ENCODE data around the gene HOXA6. TPM values are rescaled to one million over a fixed set of nuclear protein-coding genes. Genes with fewer than 3 reads are reported as not detected.

HOXA6 gene
- polyA plus RNA-seq, 1 donor from 2014 or later: not detected

- Histone ChIP-seq H3K27ac (ENCODE audit: low read length) (no peak overlapping the region), H3K36me3 (ENCODE audit: insufficient read depth, low read length) (no peaks in the 10 kb centered on the region), H3K9me2 (ENCODE audit: insufficient read depth, low read length) (no peaks in the 10 kb centered on the region), H4K20me1 (ENCODE audit: insufficient read depth) (no peaks in the 10 kb centered on the region), H3F3A (ENCODE audit: insufficient read depth, low read length, poor library complexity, severe bottlenecking) (no peaks in the 10 kb centered on the region), H2AFZ (ENCODE audit: low read depth, low read length) (no peak overlapping the region), H3K9ac (ENCODE audit: low read length) (no peak overlapping the region), H3K27me3 (ENCODE audit: insufficient read depth, low read depth, low read length) (peaks cover 100% of the 10 kb centered on the region), H3K9me3 (ENCODE audit: low read length) (peaks cover 8% of the 10 kb centered on the region), H3K4me3 (ENCODE audit: low read length) (no peak overlapping the region), H3K79me2 (replicated peaks; ENCODE audit: insufficient read depth, low read length) (no peaks in the 10 kb centered on the region), H3K4me2 (ENCODE audit: low read length) (no peak overlapping the region)
- peak; percentile 32 for TF ChIP-seq SMC3 (conservative IDR thresholded peaks at IDR 0.05; ENCODE audit: poor library complexity)
- TF ChIP-seq CTCF (IDR thresholded peaks at IDR 0.05; ENCODE audit: poor library complexity, severe bottlenecking): peak; percentile 54
- TF ChIP-seq MXI1 (conservative IDR thresholded peaks at IDR 0.05; ENCODE audit: poor library complexity, severe bottlenecking): no peak
Observed at GRCh38 chr7:27179503-27180430, 32.2 kb upstream of the HOXA6 start.

- TF ChIP-seq TAF1 (IDR thresholded peaks at IDR 0.05; ENCODE audit: low read depth): no peak
- TF ChIP-seq EZH2 (IDR thresholded peaks at IDR 0.05; ENCODE audit: borderline replicate concordance, insufficient read depth, low read length, poor library complexity, severe bottlenecking): peak; percentile 70
- H3K9me2 ChIP-seq (ENCODE audit: insufficient read depth, low read length): no peaks in the 10 kb centered on the region
- H3F3A ChIP-seq (ENCODE audit: insufficient read depth, low read length, poor library complexity, severe bottlenecking): no peaks in the 10 kb centered on the region
- H3K9ac ChIP-seq (ENCODE audit: low read length): no peak overlapping the region
- H3K4me3 ChIP-seq (ENCODE audit: low read length): no peak overlapping the region
- no peaks in the 10 kb centered on the region for H3K79me2 ChIP-seq (replicated peaks; ENCODE audit: insufficient read depth, low read length)
- no peak overlapping the region for H3K4me2 ChIP-seq (ENCODE audit: low read length)
- peaks cover 8% of the 10 kb centered on the region for H3K9me3 ChIP-seq (ENCODE audit: low read length)
- H3K36me3 ChIP-seq (ENCODE audit: insufficient read depth, low read length): no peaks in the 10 kb centered on the region
- H4K20me1 ChIP-seq (ENCODE audit: insufficient read depth): no peaks in the 10 kb centered on the region
- no peak overlapping the region for H2AFZ ChIP-seq (ENCODE audit: low read depth, low read length)
- peaks cover 100% of the 10 kb centered on the region for H3K27me3 ChIP-seq (ENCODE audit: insufficient read depth, low read depth, low read length)
- no peak overlapping the region for H3K27ac ChIP-seq (ENCODE audit: low read length)
Observed at GRCh38 chr7:27179030-27179429, 31.5 kb upstream of the HOXA6 start.

- Histone ChIP-seq H3K4me3 (ENCODE audit: low read length) (no peak overlapping the region), H3K79me2 (replicated peaks; ENCODE audit: insufficient read depth, low read length) (no peaks in the 10 kb centered on the region), H4K20me1 (ENCODE audit: insufficient read depth) (no peaks in the 10 kb centered on the region), H3F3A (ENCODE audit: insufficient read depth, low read length, poor library complexity, severe bottlenecking) (no peaks in the 10 kb centered on the region), H2AFZ (ENCODE audit: low read depth, low read length) (no peak overlapping the region), H3K27ac (ENCODE audit: low read length) (no peak overlapping the region), H3K9me2 (ENCODE audit: insufficient read depth, low read length) (no peaks in the 10 kb centered on the region), H3K4me2 (ENCODE audit: low read length) (no peak overlapping the region), H3K9me3 (ENCODE audit: low read length) (peaks cover 8% of the 10 kb centered on the region), H3K27me3 (ENCODE audit: insufficient read depth, low read depth, low read length) (peaks cover 100% of the 10 kb centered on the region), H3K36me3 (ENCODE audit: insufficient read depth, low read length) (no peaks in the 10 kb centered on the region), H3K9ac (ENCODE audit: low read length) (no peak overlapping the region)
- TF ChIP-seq CTCF (IDR thresholded peaks at IDR 0.05; ENCODE audit: poor library complexity, severe bottlenecking): no peak
- TF ChIP-seq TAF1 (IDR thresholded peaks at IDR 0.05; ENCODE audit: low read depth): no peak
- no peak for TF ChIP-seq SMC3 (conservative IDR thresholded peaks at IDR 0.05; ENCODE audit: poor library complexity)
- TF ChIP-seq REST (IDR thresholded peaks at IDR 0.05; ENCODE audit: borderline replicate concordance): no peak
- TF ChIP-seq MXI1 (conservative IDR thresholded peaks at IDR 0.05; ENCODE audit: poor library complexity, severe bottlenecking): no peak
- TF ChIP-seq EZH2 (IDR thresholded peaks at IDR 0.05; ENCODE audit: borderline replicate concordance, insufficient read depth, low read length, poor library complexity, severe bottlenecking): no peak
- TF ChIP-seq POLR2AphosphoS5 (IDR thresholded peaks at IDR 0.05): no peak
- no peak for TF ChIP-seq EP300 (conservative IDR thresholded peaks at IDR 0.05; ENCODE audit: poor library complexity, severe bottlenecking)
- no peak for TF ChIP-seq RAD21 (conservative IDR thresholded peaks at IDR 0.05)
Observed at GRCh38 chr7:27178366-27178765, 30.8 kb upstream of the HOXA6 start.

Measured in neural cell (in vitro differentiated cells).